Astrocyte (in vitro differentiated cells and primary cell): ENCODE results near the gene RUBCNL. TPM values are rescaled to one million over a fixed set of nuclear protein-coding genes. Genes with fewer than 3 reads are reported as not detected.
A peak's percentile ranks its signal among the peaks of the same experiment; 100 is the strongest.

Experiments used
- DNase-seq: peaks from one replicate; pipeline ENCODE4 v3.0.0-alpha.2; 2010; ENCODE audit warnings: low read depth
- FAIRE-seq: peaks from 2 replicates; lab custom pipeline; 2011; peaks lifted over from hg19 to GRCh38; lab: Jason Lieb, UNC
- H2AFZ ChIP-seq: 2 replicates; pipeline ENCODE4 v1.6.0; 2012; ENCODE audit warnings: low read depth, low read length, inconsistent platforms
- H3K27ac ChIP-seq: 2 replicates; pipeline ENCODE4 v1.5.1; 2011; ENCODE audit warnings: low read depth, low read length, inconsistent platforms
- H3K27me3 ChIP-seq: 2 replicates; pipeline ENCODE4 v1.6.0; 2011; ENCODE audit warnings: low read length, inconsistent platforms; ENCODE audit not compliant: insufficient read depth
- H3K36me3 ChIP-seq: 2 replicates; pipeline ENCODE4 v1.5.1; 2011; ENCODE audit warnings: low read length, inconsistent platforms; ENCODE audit not compliant: insufficient read depth
- H3K4me1 ChIP-seq: 2 replicates; pipeline ENCODE4 v1.5.1; 2011; ENCODE audit warnings: low read length, inconsistent platforms; ENCODE audit not compliant: insufficient read depth
- H3K4me2 ChIP-seq: 2 replicates; pipeline ENCODE4 v1.6.0; 2012; ENCODE audit warnings: low read length, inconsistent platforms
- H3K4me3 ChIP-seq: 2 replicates; pipeline ENCODE4 v1.5.1; 2011; ENCODE audit warnings: low read depth, mild to moderate bottlenecking, low read length, inconsistent platforms; ENCODE audit not compliant: insufficient read depth
- H3K79me2 ChIP-seq: 2 replicates; pipeline ENCODE4 v1.6.0; 2012; ENCODE audit warnings: mild to moderate bottlenecking, low read length, inconsistent platforms; ENCODE audit not compliant: insufficient read depth
- H3K9ac ChIP-seq: 2 replicates; pipeline ENCODE4 v1.6.0; 2012; ENCODE audit warnings: mild to moderate bottlenecking, low read length, inconsistent platforms
- H3K9me3 ChIP-seq: 2 replicates; pipeline ENCODE4 v1.5.1; 2012; ENCODE audit warnings: low read depth, mild to moderate bottlenecking, low read length, inconsistent platforms; ENCODE audit not compliant: insufficient read depth
- H4K20me1 ChIP-seq: 2 replicates; pipeline ENCODE4 v1.6.0; 2012; ENCODE audit warnings: low read length, inconsistent platforms; ENCODE audit not compliant: insufficient read depth
- H3K27ac Mint-ChIP-seq: one replicate; pipeline ENCODE4 v1.8.0; 2021; ENCODE audit warnings: mild to moderate bottlenecking, mixed read lengths; ENCODE audit not compliant: unreplicated experiment
- H3K27me3 Mint-ChIP-seq: one replicate; pipeline ENCODE4 v1.8.0; 2021; ENCODE audit warnings: low read depth, mixed read lengths; ENCODE audit not compliant: unreplicated experiment
- H3K36me3 Mint-ChIP-seq: one replicate; pipeline ENCODE4 v1.8.0; 2021; ENCODE audit warnings: low read depth, mixed read lengths; ENCODE audit not compliant: unreplicated experiment
- H3K4me1 Mint-ChIP-seq: one replicate; pipeline ENCODE4 v1.8.0; 2021; ENCODE audit warnings: low read depth, mixed read lengths; ENCODE audit not compliant: unreplicated experiment
- H3K4me3 Mint-ChIP-seq: one replicate; pipeline ENCODE4 v1.8.0; 2021; ENCODE audit warnings: mild to moderate bottlenecking, moderate library complexity, mixed read lengths; ENCODE audit not compliant: unreplicated experiment
- H3K9me3 Mint-ChIP-seq: one replicate; pipeline ENCODE4 v1.8.0; 2021; ENCODE audit warnings: mild to moderate bottlenecking, mixed read lengths; ENCODE audit not compliant: unreplicated experiment
- CTCF ChIP-seq: IDR thresholded peaks from 2 replicates; pipeline ENCODE4 v1.5.1; 2011; ENCODE audit warnings: low read depth, mild to moderate bottlenecking, inconsistent platforms, low read length, moderate library complexity; ENCODE audit not compliant: insufficient read depth
- EZH2 ChIP-seq: IDR thresholded peaks from 2 replicates; pipeline ENCODE4 v1.6.1; 2012; ENCODE audit warnings: mild to moderate bottlenecking, low read length, inconsistent platforms; ENCODE audit not compliant: insufficient read depth
- total RNA-seq: library from RNA; stranded (reverse); gene quantifications from 2 replicates; pipeline ENCODE4 v1.2.1, GENCODE V29; 2021

The RUBCNL gene
- total RNA-seq, 1 donor from 2014 or later, result 1.5 TPM

GRCh38 chr13:46389457-46390451 is 2.7 kb upstream of the RUBCNL start:
- no peak for TF ChIP-seq EZH2
- no peak for TF ChIP-seq CTCF
- H3K4me3 ChIP-seq, result no peak overlapping the region
- H3K27ac ChIP-seq, result no peak overlapping the region
- H3K9me3 ChIP-seq, result no peaks in the 10 kb centered on the region
- H3K9ac ChIP-seq, result no peak overlapping the region
- no peaks in the 10 kb centered on the region for H3K36me3 ChIP-seq
- FAIRE-seq (no peak), DNase-seq (no peak)
- Mint-ChIP-seq H3K4me1 (peaks cover 11% of the 10 kb centered on the region), H3K36me3 (peaks cover 1% of the 10 kb centered on the region), H3K4me3 (no peak overlapping the region), H3K27ac (peak overlapping the region; percentile 15), H3K27me3 (peaks cover 24% of the 10 kb centered on the region), H3K9me3 (no peaks in the 10 kb centered on the region)
- no peaks in the 10 kb centered on the region for H3K79me2 ChIP-seq
- H2AFZ ChIP-seq, result no peak overlapping the region
- peaks cover 7% of the 10 kb centered on the region for H3K4me1 ChIP-seq
- H3K27me3 ChIP-seq, result peaks cover 44% of the 10 kb centered on the region
- H3K4me2 ChIP-seq, result no peak overlapping the region
- no peaks in the 10 kb centered on the region for H4K20me1 ChIP-seq

GRCh38 chr13:46388846-46389245 is 1.8 kb upstream of the RUBCNL start:
- peaks cover 11% of the 10 kb centered on the region for H3K4me1 Mint-ChIP-seq
- H3K27ac Mint-ChIP-seq, result no peak overlapping the region
- Histone ChIP-seq H3K9me3 (no peaks in the 10 kb centered on the region), H3K27ac (no peak overlapping the region), H3K36me3 (no peaks in the 10 kb centered on the region), H3K4me3 (no peak overlapping the region), H3K27me3 (peaks cover 46% of the 10 kb centered on the region), H3K79me2 (no peaks in the 10 kb centered on the region), H4K20me1 (no peaks in the 10 kb centered on the region), H2AFZ (no peak overlapping the region), H3K4me1 (peaks cover 7% of the 10 kb centered on the region), H3K9ac (no peak overlapping the region), H3K4me2 (no peak overlapping the region)
- peaks cover 26% of the 10 kb centered on the region for H3K27me3 Mint-ChIP-seq
- no peak for FAIRE-seq
- no peaks in the 10 kb centered on the region for H3K9me3 Mint-ChIP-seq
- no peak for DNase-seq
- TF ChIP-seq CTCF (no peak), EZH2 (no peak)
- H3K4me3 Mint-ChIP-seq, result no peak overlapping the region
- H3K36me3 Mint-ChIP-seq, result peaks cover 1% of the 10 kb centered on the region

GRCh38 chr13:46388308-46388707 is 1.3 kb upstream of the RUBCNL start:
- H3K9me3 Mint-ChIP-seq, result no peaks in the 10 kb centered on the region
- Histone ChIP-seq H4K20me1 (no peaks in the 10 kb centered on the region), H3K9ac (no peak overlapping the region), H3K4me3 (no peak overlapping the region), H3K4me1 (peaks cover 7% of the 10 kb centered on the region), H3K9me3 (no peaks in the 10 kb centered on the region), H3K27me3 (peaks cover 49% of the 10 kb centered on the region), H3K27ac (no peak overlapping the region), H3K79me2 (no peaks in the 10 kb centered on the region), H2AFZ (no peak overlapping the region), H3K36me3 (no peaks in the 10 kb centered on the region), H3K4me2 (no peak overlapping the region)
- H3K27ac Mint-ChIP-seq, result no peak overlapping the region
- H3K4me3 Mint-ChIP-seq, result no peak overlapping the region
- H3K36me3 Mint-ChIP-seq, result peaks cover 1% of the 10 kb centered on the region
- DNase-seq (no peak), FAIRE-seq (no peak)
- H3K27me3 Mint-ChIP-seq, result peaks cover 26% of the 10 kb centered on the region
- H3K4me1 Mint-ChIP-seq, result peaks cover 11% of the 10 kb centered on the region
- TF ChIP-seq EZH2 (no peak), CTCF (no peak)
